Stimulated activated CD4-positive, alpha-beta T cell treated with anti-CD3 and anti-CD28 coated beads, Interleukin-1b, Interleukin-23, amount 100 ng/mL, for 1 hour (primary cell): Measurements from ENCODE around the gene PRPSAP1.

Source experiments
- DNase-seq, 2 donors: peaks; one replicate each; pipeline ENCODE4 v3.0.0-alpha.2; 2020; ENCODE audit warnings: low read depth in 2 of 2

The PRPSAP1 gene

DNA sequence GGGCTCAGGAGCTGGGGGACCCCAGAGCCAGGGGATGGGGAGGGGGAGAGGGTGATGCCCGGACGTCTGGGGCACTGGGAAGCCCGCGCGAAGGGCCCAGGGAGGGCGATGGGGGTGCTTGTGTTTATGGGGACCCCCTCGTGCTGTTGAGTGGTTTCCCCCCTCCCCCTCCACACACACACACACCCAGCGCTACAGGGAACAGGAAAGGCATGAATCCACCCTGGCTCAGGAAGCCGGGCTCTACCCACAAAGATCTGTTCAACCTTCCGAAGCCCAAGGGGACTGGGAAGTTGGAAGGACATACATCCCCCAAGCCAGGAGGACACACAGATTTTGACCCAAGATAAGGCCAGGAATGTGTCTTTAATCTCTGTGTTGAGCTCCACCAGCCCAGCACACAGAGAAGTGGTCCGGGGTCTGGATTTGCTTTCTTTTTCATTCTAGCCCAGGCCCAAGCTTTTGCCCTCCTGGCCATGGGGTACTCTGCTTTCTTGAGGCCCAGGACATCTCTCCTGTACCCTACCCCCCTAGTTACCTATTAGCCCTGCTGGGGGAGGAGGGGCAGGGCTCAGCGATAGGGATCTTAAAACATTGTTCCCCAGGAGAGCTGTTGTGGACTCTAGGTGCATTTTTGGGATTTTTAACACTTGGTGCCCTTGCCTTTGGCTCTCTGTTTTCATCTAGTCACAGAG lies 87.3 kb downstream of the PRPSAP1 start:
- DNase-seq, result no peak

DNA sequence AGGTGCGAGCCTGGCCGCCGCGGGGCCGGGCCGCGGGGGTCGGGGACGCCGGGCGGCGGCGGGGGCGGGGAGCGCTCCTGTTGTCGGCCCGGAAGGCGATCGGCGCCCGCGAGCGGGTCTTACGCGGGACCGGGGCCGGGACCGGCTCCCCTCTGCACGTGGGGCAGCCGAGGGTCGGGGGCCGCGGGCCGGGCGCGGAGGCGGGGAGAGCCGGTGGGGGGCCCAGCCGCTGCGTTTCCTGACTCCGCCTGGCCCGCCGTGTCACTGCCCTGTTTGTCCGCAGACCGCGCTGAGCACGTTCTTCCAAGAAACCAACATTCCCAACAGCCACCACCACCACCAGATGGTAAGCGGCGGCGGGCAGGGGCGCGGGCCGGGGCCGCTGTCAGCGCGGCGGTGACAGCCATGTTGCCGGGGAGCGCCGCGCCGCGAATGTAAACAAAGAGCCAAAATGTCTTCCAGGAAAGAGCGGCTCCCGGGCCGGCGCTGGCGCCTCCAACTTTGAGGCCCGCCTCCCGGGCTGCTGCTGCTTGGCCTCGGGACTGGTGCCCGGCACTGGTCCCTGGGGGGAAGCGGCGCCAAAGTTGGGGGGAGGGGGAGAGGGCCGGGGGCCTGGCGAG lies 88.0 kb downstream of the PRPSAP1 start:
- no peak for DNase-seq

DNA sequence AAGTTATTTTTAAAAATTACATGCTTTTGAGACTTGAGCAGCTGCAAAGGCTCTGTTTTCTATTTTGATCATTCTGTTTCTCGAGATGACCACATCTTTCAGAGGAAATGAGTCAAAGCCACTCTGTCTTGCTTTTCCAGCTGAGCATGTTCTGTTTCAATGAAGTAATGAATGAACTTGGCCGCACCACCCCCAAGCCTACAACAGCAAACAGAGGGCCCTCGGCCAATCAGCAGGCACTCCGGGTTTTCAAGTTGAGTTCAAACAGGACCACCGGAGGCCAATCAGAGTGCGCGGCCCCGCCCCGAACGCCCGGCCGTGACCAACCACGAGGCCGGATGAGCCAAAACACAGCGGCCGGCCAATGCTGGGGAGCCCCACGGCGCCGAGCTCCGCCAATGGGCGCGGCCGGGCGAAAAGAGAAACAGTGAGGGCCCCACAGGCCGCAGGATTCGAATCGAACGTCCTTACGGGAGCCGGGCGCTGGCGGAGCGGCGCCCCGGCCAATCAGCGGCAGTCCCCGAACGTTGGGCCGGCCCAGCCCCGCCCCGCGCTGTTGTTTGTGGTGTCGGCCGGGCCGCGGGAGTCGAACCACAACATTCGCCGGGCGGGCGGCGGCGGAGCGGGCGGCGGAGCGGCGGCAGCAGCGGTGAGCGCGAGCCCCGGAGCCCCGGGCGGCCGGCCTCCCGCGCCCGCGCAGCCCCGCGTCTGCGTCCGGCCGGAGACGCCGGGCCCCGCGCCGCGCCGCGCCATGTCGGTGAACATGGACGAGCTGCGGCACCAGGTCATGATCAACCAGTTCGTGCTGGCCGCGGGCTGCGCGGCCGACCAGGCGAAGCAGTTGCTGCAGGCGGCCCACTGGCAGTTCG lies 88.7 kb downstream of the PRPSAP1 start, which contains the start of gene UBALD2:
Gene UBALD2 (plus strand): TSS at position 594 of the 869 bp plus-strand sequence. CDS start 158 bp downstream, at position 752.
- DNase-seq, result peak; percentile 93 to 98

- no peak for DNase-seq
These were observed 89.3 kb downstream of the PRPSAP1 start for GRCh38 chr17:76264425-76264754.

GRCh38 chr17:76263896-76264295 lies 89.8 kb downstream of the PRPSAP1 start:
- DNase-seq, result no peak

DNA sequence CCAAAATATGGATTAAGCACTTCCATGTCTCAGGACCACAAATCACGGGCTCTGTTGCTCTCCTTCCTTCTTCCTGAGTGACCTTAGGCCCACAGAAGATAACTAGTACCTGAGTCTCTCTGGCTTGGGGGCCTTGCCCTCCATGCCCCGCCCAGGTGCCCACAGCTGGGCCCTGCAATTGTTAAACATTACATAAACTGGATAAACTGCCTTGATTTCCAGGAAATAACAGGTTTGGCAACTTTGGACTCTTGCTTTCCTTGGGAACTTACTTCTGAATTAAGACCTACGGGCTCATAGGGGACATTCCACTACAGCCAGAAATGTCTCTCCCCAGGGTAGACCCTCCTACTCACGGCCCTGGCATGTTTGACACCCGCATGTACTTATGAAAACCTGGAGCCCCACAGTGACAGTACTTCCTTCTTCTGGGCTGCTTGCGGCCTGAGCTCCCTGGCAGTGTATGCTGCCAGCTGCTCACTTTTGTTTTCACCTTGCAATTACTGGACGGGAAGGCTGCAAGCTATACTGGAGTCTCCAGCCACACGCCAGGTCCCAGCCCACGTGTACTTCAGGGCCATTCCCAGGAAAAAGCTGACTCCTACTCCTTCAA lies 90.9 kb downstream of the PRPSAP1 start:
- no peak for DNase-seq

GRCh38 chr17:76261421-76262215 lies 92.1 kb downstream of the PRPSAP1 start:
- DNase-seq, result no peak

DNA sequence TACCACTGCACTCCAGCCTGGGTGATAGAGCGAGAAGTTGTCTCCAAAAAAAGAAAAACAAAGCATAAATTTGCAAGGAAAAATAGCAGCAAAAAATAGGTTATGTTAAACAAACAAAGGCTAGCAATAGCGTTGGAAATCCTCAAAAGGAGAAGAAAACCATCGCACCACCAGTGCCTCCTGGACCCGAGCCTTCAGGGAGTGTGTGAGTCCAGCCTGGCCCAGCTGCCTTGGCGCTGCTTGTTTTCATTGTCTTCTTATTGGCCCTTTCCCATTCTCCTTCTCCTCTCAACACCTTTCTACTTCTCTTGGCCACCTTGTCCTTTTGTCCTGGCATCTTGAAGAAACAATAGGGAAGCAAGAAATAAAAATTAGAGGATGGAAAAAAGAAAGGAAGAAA lies 93.0 kb downstream of the PRPSAP1 start:
- no peak for DNase-seq

DNA sequence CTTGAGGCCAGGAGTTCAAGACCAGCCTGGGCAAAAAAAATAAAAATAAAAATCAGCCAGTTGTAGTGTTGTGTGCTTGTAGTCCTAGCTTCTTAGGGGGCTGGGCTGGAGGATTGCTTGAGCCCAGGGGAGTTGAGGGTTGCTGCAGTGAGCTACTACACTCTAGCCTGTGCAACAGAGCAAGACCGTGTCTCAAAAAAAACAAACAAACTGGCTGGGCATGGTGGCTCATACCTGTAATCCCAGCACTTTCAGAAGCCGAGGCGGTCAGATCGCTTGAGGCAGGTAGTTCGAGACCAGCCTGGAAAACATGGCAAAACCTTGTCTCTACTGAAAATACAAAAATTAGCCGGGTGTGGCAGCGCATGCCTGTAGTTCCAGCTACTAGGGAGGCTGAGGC lies 93.5 kb downstream of the PRPSAP1 start:
- no peak for DNase-seq
